Measurements from ENCODE around the gene PRR35. TPM values are rescaled to one million over a fixed set of nuclear protein-coding genes. Genes with fewer than 3 reads are reported as not detected.

PRR35 gene
- polyA plus RNA-seq, 1 experiment, result not detected

- no peak for DNase-seq (ENCODE audit: low read depth, low spot score)
- POLR2A ChIA-PET, result no interaction called here
- Histone ChIP-seq H3K9me3 (ENCODE audit: control insufficient read depth, insufficient read depth, low read length) (peaks cover 3% of the 10 kb centered on the region; the same call in 1 of the 2 replicates), H3K27me3 (ENCODE audit: control insufficient read depth, insufficient read depth, low read length) (peaks cover 31% of the 10 kb centered on the region), H3K4me3 (ENCODE audit: low read depth, low read length) (no peak overlapping the region), H3K27ac (ENCODE audit: low read depth, low read length) (no peak overlapping the region)
- TF ChIP-seq CTCF (IDR thresholded peaks at IDR 0.05; ENCODE audit: low read depth, low read length), result no peak
- CTCF ChIA-PET, result no interaction called here
Observed at GRCh38 chr16:561413-561794, 1.2 kb downstream of the PRR35 start.

GRCh38 chr16:561957-562938 lies 2.1 kb downstream of the PRR35 start:
- peaks cover 31% of the 10 kb centered on the region for H3K27me3 ChIP-seq (ENCODE audit: control insufficient read depth, insufficient read depth, low read length)
- CTCF ChIA-PET, result no interaction called here

GRCh38 chr16:563072-563644 lies 3.0 kb downstream of the PRR35 start:
- POLR2A ChIA-PET, result no interaction called here
- TF ChIP-seq CTCF (IDR thresholded peaks at IDR 0.05; ENCODE audit: low read depth, low read length), result no peak
- CTCF ChIA-PET, result no interaction called here
- no peak for DNase-seq (ENCODE audit: low read depth, low spot score)
- Histone ChIP-seq H3K4me3 (ENCODE audit: low read depth, low read length) (no peak overlapping the region), H3K9me3 (ENCODE audit: control insufficient read depth, insufficient read depth, low read length) (peaks cover 3% of the 10 kb centered on the region; the same call in 1 of the 2 replicates), H3K27me3 (ENCODE audit: control insufficient read depth, insufficient read depth, low read length) (peaks cover 31% of the 10 kb centered on the region), H3K27ac (ENCODE audit: low read depth, low read length) (no peak overlapping the region)

More at GRCh38 chr16:561957-562938, 2.1 kb downstream of the PRR35 start:
- Histone ChIP-seq H3K9me3 (ENCODE audit: control insufficient read depth, insufficient read depth, low read length) (peaks cover 3% of the 10 kb centered on the region; the same call in 1 of the 2 replicates), H3K4me3 (ENCODE audit: low read depth, low read length) (no peak overlapping the region), H3K27ac (ENCODE audit: low read depth, low read length) (no peak overlapping the region)
- POLR2A ChIA-PET, result no interaction called here
- DNase-seq (ENCODE audit: low read depth, low spot score), result no peak
- no peak for TF ChIP-seq CTCF (IDR thresholded peaks at IDR 0.05; ENCODE audit: low read depth, low read length)

GRCh38 chr16:564690-565418 lies 4.7 kb downstream of the PRR35 start:
- ChIA-PET CTCF (no interaction called here), POLR2A (no interaction called here)
- Histone ChIP-seq H3K9me3 (ENCODE audit: control insufficient read depth, insufficient read depth, low read length) (peaks cover 3% of the 10 kb centered on the region; the same call in 1 of the 2 replicates), H3K4me3 (ENCODE audit: low read depth, low read length) (no peak overlapping the region), H3K27me3 (ENCODE audit: control insufficient read depth, insufficient read depth, low read length) (peaks cover 16% of the 10 kb centered on the region), H3K27ac (ENCODE audit: low read depth, low read length) (no peak overlapping the region)
- no peak for TF ChIP-seq CTCF (IDR thresholded peaks at IDR 0.05; ENCODE audit: low read depth, low read length)
- DNase-seq (ENCODE audit: low read depth, low spot score), result no peak

All from AG04450 (cell line).